HepG2 (cell line): ENCODE results near the gene NR1H2. TPM values are rescaled to one million over a fixed set of nuclear protein-coding genes. Genes with fewer than 3 reads are reported as not detected.

ENCODE experiments used
- HNRNPUL1 ChIP-seq: fragments of 200-400 bp; formaldehyde crosslinking; IDR thresholded peaks from 2 replicates; pipeline ENCODE4 v1.6.1; 2017; ENCODE audit warnings: low read depth, mild to moderate bottlenecking, low read length, moderate library complexity
- NR2F2 ChIP-seq: IDR thresholded peaks from 2 replicates; pipeline ENCODE4 v1.6.1; 2012; ENCODE audit warnings: low read depth, inconsistent platforms, borderline replicate concordance
- SKIL ChIP-seq: sonication (generic); formaldehyde crosslinking; IDR thresholded peaks from 2 replicates; pipeline ENCODE4 v1.8.0; 2022; ENCODE audit warnings: missing genetic modification reagents, mild to moderate bottlenecking, moderate library complexity, borderline replicate concordance
- ZBTB26 ChIP-seq: IDR thresholded peaks from 2 replicates; pipeline ENCODE4 v1.6.1; 2016; ENCODE audit warnings: missing compliant biosample characterization, missing genetic modification reagents, borderline replicate concordance
- ZNF318 ChIP-seq: sonication (generic); formaldehyde crosslinking; IDR thresholded peaks from 2 replicates; pipeline ENCODE4 v1.4.0; 2020; ENCODE audit warnings: mild to moderate bottlenecking, missing genetic modification reagents
- ZNF407 ChIP-seq: sonication (generic); formaldehyde crosslinking; IDR thresholded peaks from one replicate; pipeline ENCODE4 v1.5.1; 2020; ENCODE audit warnings: mild to moderate bottlenecking, missing genetic modification reagents; ENCODE audit errors: not compliant biosample characterization
- polyA plus RNA-seq, 8 experiments: library from polyadenylated mRNA; depleted of rRNA in 3 of 8; stranded (reverse) in 7 of 8; unstranded in 1 of 8; fragments of >200 nt; fragmentation: Illumina TruSeq in 4 of 8; extraction: Trizol in 4 of 8; gene quantifications; 2 replicates each; pipeline versions ENCODE4 v1.2.1 to v1.2.3, GENCODE V29; 2011 to 2016; ENCODE audit warnings: low read depth in 4 of 8, missing spikeins in 1 of 8, mixed read lengths in 1 of 8; ENCODE audit not compliant: insufficient read depth in 1 of 8
- total RNA-seq, 5 experiments: library from RNA; depleted of rRNA; stranded (reverse); fragments of >200 nt; fragmentation: Illumina TruSeq; extraction: Trizol; gene quantifications; 2 replicates each; pipeline ENCODE4 v1.2.3, GENCODE V29; 2016; ENCODE audit warnings: low read depth in 1 of 5

The NR1H2 gene
- total and polyA plus RNA-seq, 2 of the 13 experiments (the other 11 are each of a cell fraction or from before 2014, with no cell fraction given): 10.3 to 13.5 TPM

- no peak for TF ChIP-seq SKIL (CRISPR knock-in tag)
- no peak for TF ChIP-seq ZBTB26 (CRISPR knock-in tag)
- TF ChIP-seq ZNF318 (CRISPR knock-in tag): no peak
- peak; percentile 38; the same call in 1 of the 2 replicates for TF ChIP-seq NR2F2
- peak; percentile 68 for TF ChIP-seq ZNF407 (CRISPR knock-in tag)
- no peak for TF ChIP-seq HNRNPUL1
Observed at GRCh38 chr19:50383852-50384684, 7.8 kb downstream of the NR1H2 start, which contains the start of gene POLD1 (continued).
